ENCODE data around the gene KLHL40.

GRCh38 chr3:42654331-42655201 lies 30.8 kb upstream of the KLHL40 start:
- TF ChIP-seq GABPA (IDR thresholded peaks at IDR 0.05; ENCODE audit: low read depth) (no peak), MXI1 (IDR thresholded peaks at IDR 0.05; ENCODE audit: low read depth, low read length) (no peak), CTCF (IDR thresholded peaks at IDR 0.05 in 2 of 3, conservative IDR thresholded peaks at IDR 0.05 in 1 of 3; ENCODE audit: control insufficient read depth in 2 of 3, extremely low read depth in 1 of 3, insufficient read depth in 1 of 3, low read depth in 3 of 3, low read length in 3 of 3) (no peak), POLR2AphosphoS5 (IDR thresholded peaks at IDR 0.05; ENCODE audit: low read length) (no peak), FOS (IDR thresholded peaks at IDR 0.05; ENCODE audit: borderline replicate concordance, extremely low read depth, insufficient read length) (no peak), POLR2A (IDR thresholded peaks at IDR 0.05; ENCODE audit: low read depth, low read length) (no peak; the same call in 1 of the 2 replicates), RFX5 (IDR thresholded peaks at IDR 0.05; ENCODE audit: low read depth, low read length) (no peak), CREB1 (IDR thresholded peaks at IDR 0.05; ENCODE audit: low read depth) (no peak)
